ENCODE results near the gene PCYT2.

DNA sequence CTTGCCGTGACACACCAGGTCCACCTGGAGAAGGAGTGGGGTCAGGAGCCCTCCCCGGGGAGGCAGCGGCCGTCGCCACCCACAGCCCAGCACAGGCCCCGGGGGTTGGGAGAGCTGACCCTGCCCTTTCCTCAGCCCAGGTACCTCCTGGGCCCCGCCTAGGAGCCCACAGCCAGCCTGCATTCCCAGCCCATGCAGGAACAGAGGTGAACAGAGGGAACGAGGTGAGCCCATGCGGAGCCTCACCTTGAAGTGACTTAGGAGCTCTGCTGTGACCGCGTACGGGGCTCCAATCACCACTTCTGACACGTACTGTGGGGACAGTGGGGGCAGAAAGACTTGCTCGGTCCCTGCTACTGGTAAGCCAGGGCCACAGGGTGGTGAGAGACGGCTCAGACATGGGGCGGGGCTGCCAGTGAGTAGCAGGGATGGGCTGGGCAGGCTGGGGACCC lies 5.7 kb downstream of the PCYT2 start:
- TF ChIP-seq POLR2AphosphoS5 (IDR thresholded peaks at IDR 0.05): no peak
- TF ChIP-seq, protein P1, sequence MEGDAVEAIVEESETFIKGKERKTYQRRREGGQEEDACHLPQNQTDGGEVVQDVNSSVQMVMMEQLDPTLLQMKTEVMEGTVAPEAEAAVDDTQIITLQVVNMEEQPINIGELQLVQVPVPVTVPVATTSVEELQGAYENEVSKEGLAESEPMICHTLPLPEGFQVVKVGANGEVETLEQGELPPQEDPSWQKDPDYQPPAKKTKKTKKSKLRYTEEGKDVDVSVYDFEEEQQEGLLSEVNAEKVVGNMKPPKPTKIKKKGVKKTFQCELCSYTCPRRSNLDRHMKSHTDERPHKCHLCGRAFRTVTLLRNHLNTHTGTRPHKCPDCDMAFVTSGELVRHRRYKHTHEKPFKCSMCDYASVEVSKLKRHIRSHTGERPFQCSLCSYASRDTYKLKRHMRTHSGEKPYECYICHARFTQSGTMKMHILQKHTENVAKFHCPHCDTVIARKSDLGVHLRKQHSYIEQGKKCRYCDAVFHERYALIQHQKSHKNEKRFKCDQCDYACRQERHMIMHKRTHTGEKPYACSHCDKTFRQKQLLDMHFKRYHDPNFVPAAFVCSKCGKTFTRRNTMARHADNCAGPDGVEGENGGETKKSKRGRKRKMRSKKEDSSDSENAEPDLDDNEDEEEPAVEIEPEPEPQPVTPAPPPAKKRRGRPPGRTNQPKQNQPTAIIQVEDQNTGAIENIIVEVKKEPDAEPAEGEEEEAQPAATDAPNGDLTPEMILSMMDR (IDR thresholded peaks at IDR 0.05): no peak
